ENCODE data around the gene CHST6.

Gene CHST6

DNA sequence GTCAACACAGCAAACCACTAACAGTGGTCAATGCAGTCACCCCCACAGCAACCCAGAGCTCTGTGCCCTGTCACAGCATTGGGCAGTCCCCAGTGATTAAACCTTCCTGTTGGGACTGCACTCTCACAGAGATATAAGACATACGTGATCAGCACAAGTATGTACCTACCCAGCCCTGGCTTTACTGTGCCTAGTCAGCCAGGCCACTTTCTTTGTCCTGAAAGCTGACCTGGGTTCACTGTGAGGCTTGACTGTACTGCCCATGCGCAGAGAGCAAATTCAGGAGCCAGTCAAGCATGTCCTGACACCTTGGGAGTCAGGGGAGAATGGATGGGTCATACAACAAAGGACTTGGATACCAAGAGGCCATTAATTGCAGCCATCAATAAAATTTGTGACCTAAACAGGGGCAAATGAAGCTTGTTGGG is 19.8 kb downstream of the CHST6 start:
- no peaks in the 10 kb centered on the region for H3K36me3 ChIP-seq (ENCODE audit: control insufficient read depth, low read length)
- TF ChIP-seq EZH2phosphoT487 (IDR thresholded peaks at IDR 0.05; ENCODE audit: borderline replicate concordance, low read length) (no peak), CTCF (IDR thresholded peaks at IDR 0.05; ENCODE audit: low read depth, low read length, poor library complexity, severe bottlenecking) (no peak)
- H3K9me3 ChIP-seq (ENCODE audit: control insufficient read depth, insufficient read depth, low read length): no peaks in the 10 kb centered on the region
- no peaks in the 10 kb centered on the region for H3K27me3 ChIP-seq (ENCODE audit: control insufficient read depth, low read length)
- no peaks in the 10 kb centered on the region for H3F3A ChIP-seq (ENCODE audit: control insufficient read depth, insufficient read depth)
- H3K4me3 ChIP-seq (ENCODE audit: low read length): no peak overlapping the region
- no peaks in the 10 kb centered on the region for H4K20me1 ChIP-seq (ENCODE audit: control insufficient read depth, insufficient read depth, low read depth, low read length)
- no peaks in the 10 kb centered on the region for H3K4me1 ChIP-seq (ENCODE audit: control insufficient read depth, low read length)
- no peak overlapping the region for H3K4me2 ChIP-seq (ENCODE audit: low read length)
- no peak overlapping the region for H3K27ac ChIP-seq (ENCODE audit: low read depth, low read length)
- H3K79me2 ChIP-seq (ENCODE audit: control insufficient read depth, low read length): no peaks in the 10 kb centered on the region
- H3K9me2 ChIP-seq (replicated peaks; ENCODE audit: control insufficient read depth, low read length): no peaks in the 10 kb centered on the region

- H3F3A ChIP-seq (ENCODE audit: control insufficient read depth, insufficient read depth): no peaks in the 10 kb centered on the region
- H4K20me1 ChIP-seq (ENCODE audit: control insufficient read depth, insufficient read depth, low read depth, low read length): no peaks in the 10 kb centered on the region
- H3K4me2 ChIP-seq (ENCODE audit: low read length): no peak overlapping the region
- H3K9me2 ChIP-seq (replicated peaks; ENCODE audit: control insufficient read depth, low read length): no peaks in the 10 kb centered on the region
- H3K4me3 ChIP-seq (ENCODE audit: low read length): no peak overlapping the region
- H3K4me1 ChIP-seq (ENCODE audit: control insufficient read depth, low read length): peaks cover 4% of the 10 kb centered on the region
- no peak for TF ChIP-seq CTCF (IDR thresholded peaks at IDR 0.05; ENCODE audit: low read depth, low read length, poor library complexity, severe bottlenecking)
- no peak for TF ChIP-seq EZH2phosphoT487 (IDR thresholded peaks at IDR 0.05; ENCODE audit: borderline replicate concordance, low read length)
- H3K27ac ChIP-seq (ENCODE audit: low read depth, low read length): no peak overlapping the region
- H3K79me2 ChIP-seq (ENCODE audit: control insufficient read depth, low read length): no peaks in the 10 kb centered on the region
- no peaks in the 10 kb centered on the region for H3K27me3 ChIP-seq (ENCODE audit: control insufficient read depth, low read length)
- H3K9me3 ChIP-seq (ENCODE audit: control insufficient read depth, insufficient read depth, low read length): no peaks in the 10 kb centered on the region
- no peaks in the 10 kb centered on the region for H3K36me3 ChIP-seq (ENCODE audit: control insufficient read depth, low read length)
These were observed 22.0 kb downstream of the CHST6 start for GRCh38 chr16:75472908-75473877.

DNA sequence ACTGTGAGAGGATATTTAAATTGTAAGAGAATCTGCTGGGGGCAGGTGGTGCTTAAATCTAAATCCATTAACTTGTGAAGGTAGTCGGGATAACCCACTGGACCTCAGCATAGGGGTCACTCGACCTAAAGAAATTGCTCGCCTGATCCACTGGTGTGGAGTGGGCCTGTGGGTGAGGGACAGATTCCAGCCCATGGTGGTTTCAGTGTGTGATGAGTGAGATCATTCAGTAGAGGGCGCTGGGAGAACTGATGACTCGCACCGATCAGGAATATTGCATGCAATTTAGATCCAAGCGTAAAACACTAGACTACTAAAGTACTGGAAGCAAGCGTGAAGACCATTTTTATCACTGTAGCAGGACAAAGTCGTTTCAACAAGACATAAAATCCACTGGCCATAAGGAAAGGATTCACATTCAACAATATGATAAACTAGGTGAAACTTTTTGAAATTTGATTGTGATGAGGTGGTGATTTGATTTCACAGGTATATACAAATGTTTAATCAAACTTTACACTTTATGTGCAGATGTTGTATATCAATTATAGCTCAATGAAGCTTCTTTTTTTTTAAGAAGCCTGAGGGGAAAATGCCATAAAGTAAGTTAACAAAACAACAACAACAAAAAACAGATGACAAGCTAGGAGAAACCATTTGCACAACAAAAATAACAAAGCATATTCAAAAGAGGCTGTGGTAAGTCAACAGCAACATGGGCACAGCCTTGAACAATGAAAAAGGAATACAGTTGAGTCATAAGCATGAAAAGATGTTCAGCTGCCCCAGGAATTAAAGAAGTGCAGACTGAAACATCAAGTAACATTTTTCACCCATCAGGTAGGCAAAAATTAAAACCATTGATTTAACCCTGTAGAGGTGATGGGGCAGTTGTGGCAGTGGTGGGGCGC is 23.3 kb downstream of the CHST6 start:
- Histone ChIP-seq H3K79me2 (ENCODE audit: control insufficient read depth, low read length) (no peaks in the 10 kb centered on the region), H3K36me3 (ENCODE audit: control insufficient read depth, low read length) (no peaks in the 10 kb centered on the region), H3K9me3 (ENCODE audit: control insufficient read depth, insufficient read depth, low read length) (no peaks in the 10 kb centered on the region), H3K4me1 (ENCODE audit: control insufficient read depth, low read length) (peaks cover 4% of the 10 kb centered on the region), H3K4me3 (ENCODE audit: low read length) (no peak overlapping the region), H3K27me3 (ENCODE audit: control insufficient read depth, low read length) (no peaks in the 10 kb centered on the region), H3K27ac (ENCODE audit: low read depth, low read length) (no peak overlapping the region), H3K9me2 (replicated peaks; ENCODE audit: control insufficient read depth, low read length) (no peaks in the 10 kb centered on the region), H3F3A (ENCODE audit: control insufficient read depth, insufficient read depth) (no peaks in the 10 kb centered on the region), H3K4me2 (ENCODE audit: low read length) (no peak overlapping the region), H4K20me1 (ENCODE audit: control insufficient read depth, insufficient read depth, low read depth, low read length) (no peaks in the 10 kb centered on the region)
- TF ChIP-seq EZH2phosphoT487 (IDR thresholded peaks at IDR 0.05; ENCODE audit: borderline replicate concordance, low read length) (no peak), CTCF (IDR thresholded peaks at IDR 0.05; ENCODE audit: low read depth, low read length, poor library complexity, severe bottlenecking) (peak; percentile 80)
